Esophagus muscularis mucosa (tissue), 4 donors: ENCODE measurements around the gene DISP1.

ENCODE experiments used
- EP300 ChIP-seq: sonication (generic); formaldehyde crosslinking; IDR thresholded peaks from one replicate; pipeline ENCODE4 v1.6.1; 2017; ENCODE audit warnings: antibody characterized with exemption
- POLR2AphosphoS5 ChIP-seq, 2 donors: sonication (generic); formaldehyde crosslinking; IDR thresholded peaks; one replicate each; pipeline ENCODE4 v1.6.1; 2017; ENCODE audit warnings: antibody characterized with exemption in 2 of 2
- TF ChIP-seq, protein P1 (sequence below), 3 experiments: fragments of 200-600 bp in 2 of 3; fragments of 450-650 bp in 1 of 3; sonication (generic) in 2 of 3; IDR thresholded peaks; one replicate each; pipeline ENCODE4 v1.5.1; 2017 to 2019; ENCODE audit warnings: antibody characterized with exemption in 3 of 3, mild to moderate bottlenecking in 2 of 3, moderate library complexity in 1 of 3

DNA sequence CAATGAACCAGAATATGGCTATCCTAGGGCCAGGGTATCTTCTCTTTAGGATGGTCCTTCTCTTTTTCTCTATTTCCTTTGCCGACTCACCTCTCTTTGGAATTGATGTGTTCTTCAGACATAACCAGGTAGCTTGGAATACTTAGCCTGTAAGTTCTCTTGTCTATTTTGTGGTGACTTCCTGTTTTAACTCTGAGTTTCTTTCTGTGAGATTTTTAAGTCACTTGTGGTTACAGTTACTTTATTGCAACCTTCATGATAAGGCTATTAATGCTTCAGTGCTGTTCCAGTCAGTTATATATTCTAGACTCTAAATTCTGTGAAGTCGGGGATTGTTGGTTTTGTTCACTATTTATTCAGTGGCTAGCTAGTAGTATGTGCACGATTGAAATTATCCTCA, 46.2 kb downstream of the DISP1 start:
- TF ChIP-seq, protein P1, sequence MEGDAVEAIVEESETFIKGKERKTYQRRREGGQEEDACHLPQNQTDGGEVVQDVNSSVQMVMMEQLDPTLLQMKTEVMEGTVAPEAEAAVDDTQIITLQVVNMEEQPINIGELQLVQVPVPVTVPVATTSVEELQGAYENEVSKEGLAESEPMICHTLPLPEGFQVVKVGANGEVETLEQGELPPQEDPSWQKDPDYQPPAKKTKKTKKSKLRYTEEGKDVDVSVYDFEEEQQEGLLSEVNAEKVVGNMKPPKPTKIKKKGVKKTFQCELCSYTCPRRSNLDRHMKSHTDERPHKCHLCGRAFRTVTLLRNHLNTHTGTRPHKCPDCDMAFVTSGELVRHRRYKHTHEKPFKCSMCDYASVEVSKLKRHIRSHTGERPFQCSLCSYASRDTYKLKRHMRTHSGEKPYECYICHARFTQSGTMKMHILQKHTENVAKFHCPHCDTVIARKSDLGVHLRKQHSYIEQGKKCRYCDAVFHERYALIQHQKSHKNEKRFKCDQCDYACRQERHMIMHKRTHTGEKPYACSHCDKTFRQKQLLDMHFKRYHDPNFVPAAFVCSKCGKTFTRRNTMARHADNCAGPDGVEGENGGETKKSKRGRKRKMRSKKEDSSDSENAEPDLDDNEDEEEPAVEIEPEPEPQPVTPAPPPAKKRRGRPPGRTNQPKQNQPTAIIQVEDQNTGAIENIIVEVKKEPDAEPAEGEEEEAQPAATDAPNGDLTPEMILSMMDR (IDR thresholded peaks at IDR 0.05): no peak
- TF ChIP-seq POLR2AphosphoS5 (IDR thresholded peaks at IDR 0.05) (no peak), EP300 (no peak)
